HG03575 (cell line): Measurements from ENCODE around the gene PSTPIP2.

Experiments used
- ATAC-seq: cut with Tn5 transposase; IDR thresholded peaks from one replicate; pipeline ENCODE4 v1.9.1; 2021; ENCODE audit not compliant: unreplicated experiment, insufficient number of reproducible peaks, low FRiP score; ENCODE audit errors: extremely low read depth

Gene PSTPIP2

GRCh38 chr18:46046126-46046525 is 25.9 kb downstream of the PSTPIP2 start:
- no peak for ATAC-seq

GRCh38 chr18:46042571-46043123 is 29.4 kb downstream of the PSTPIP2 start:
- no peak for ATAC-seq

GRCh38 chr18:46040747-46041104 is 31.3 kb downstream of the PSTPIP2 start:
- ATAC-seq, result no peak

- ATAC-seq, result no peak
Observed at GRCh38 chr18:46040033-46040746, 31.9 kb downstream of the PSTPIP2 start.

GRCh38 chr18:46037512-46038305 is 34.4 kb downstream of the PSTPIP2 start:
- ATAC-seq, result no peak

- no peak for ATAC-seq
Observed at GRCh38 chr18:46035696-46036680, 36.1 kb downstream of the PSTPIP2 start.

GRCh38 chr18:46034230-46034629 is 37.8 kb downstream of the PSTPIP2 start:
- ATAC-seq, result no peak

GRCh38 chr18:46031741-46032140 is 40.3 kb downstream of the PSTPIP2 start:
- no peak for ATAC-seq

- no peak for ATAC-seq
Observed at GRCh38 chr18:46028536-46028891, 43.5 kb downstream of the PSTPIP2 start.

- ATAC-seq, result no peak
Observed at GRCh38 chr18:46019936-46020335, 52.1 kb downstream of the PSTPIP2 start.

GRCh38 chr18:46013484-46014189 is 58.4 kb downstream of the PSTPIP2 start:
- ATAC-seq, result no peak

GRCh38 chr18:46010676-46011075 is 61.4 kb downstream of the PSTPIP2 start:
- ATAC-seq, result no peak

GRCh38 chr18:46010050-46010449 is 62.0 kb downstream of the PSTPIP2 start:
- no peak for ATAC-seq

GRCh38 chr18:46009125-46009840 is 62.8 kb downstream of the PSTPIP2 start:
- ATAC-seq, result no peak

GRCh38 chr18:46008531-46008930 is 63.5 kb downstream of the PSTPIP2 start:
- no peak for ATAC-seq

- no peak for ATAC-seq
Observed at GRCh38 chr18:46007165-46007564, 64.9 kb downstream of the PSTPIP2 start.

GRCh38 chr18:46002934-46003333 is 69.1 kb downstream of the PSTPIP2 start:
- ATAC-seq, result no peak

GRCh38 chr18:46001892-46002291 is 70.2 kb downstream of the PSTPIP2 start:
- no peak for ATAC-seq
